Measurements from ENCODE around the gene SPATA2. TPM values are rescaled to one million over a fixed set of nuclear protein-coding genes. Genes with fewer than 3 reads are reported as not detected.

The SPATA2 gene
- total RNA-seq, 2 donors from 2014 or later: 19.9 to 22.0 TPM

DNA sequence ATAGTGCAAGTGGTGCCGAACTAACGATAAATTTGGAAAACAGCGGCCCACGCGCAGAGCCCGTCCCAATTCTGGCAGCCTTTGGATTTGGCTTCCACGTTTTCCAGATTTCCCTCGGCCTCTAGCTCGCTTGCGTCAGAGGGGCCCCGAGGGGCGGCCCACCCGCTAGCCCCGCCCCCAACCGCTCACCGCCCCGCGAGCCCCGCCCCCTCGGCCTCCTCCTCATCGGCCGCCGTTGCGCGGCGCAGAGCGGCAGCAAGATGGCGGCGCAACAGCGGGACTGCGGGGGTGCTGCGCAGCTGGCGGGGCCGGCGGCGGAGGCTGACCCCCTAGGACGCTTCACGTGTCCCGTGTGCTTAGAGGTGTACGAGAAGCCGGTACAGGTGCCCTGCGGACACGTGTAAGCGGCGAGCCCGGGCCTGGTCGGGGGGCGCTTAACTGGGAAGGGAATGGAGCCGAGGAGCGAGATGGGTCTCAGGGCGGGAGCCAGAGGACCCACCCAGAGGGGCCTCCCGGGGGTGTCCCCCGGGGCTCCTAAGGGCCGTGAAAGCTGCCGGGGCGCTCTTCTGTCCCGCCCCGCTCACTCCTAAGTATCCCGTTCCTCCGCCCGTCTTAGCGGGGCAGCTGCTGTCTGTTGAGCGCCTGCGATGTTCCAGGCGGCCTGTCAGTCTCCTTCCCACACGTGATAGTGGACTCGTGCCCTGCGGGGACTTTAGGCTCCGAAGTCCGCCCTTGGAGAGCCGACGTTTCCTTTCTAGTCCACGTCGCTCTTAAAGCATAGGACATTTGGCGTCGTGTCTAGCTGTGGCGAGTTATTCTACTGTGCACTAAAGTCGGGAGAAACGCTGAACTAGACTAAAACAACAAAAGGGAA lies 21.1 kb upstream of the SPATA2 start, which contains the start of gene RNF114:
RNF114 (plus strand) TSS at position 245 of the 874 bp plus-strand sequence; CDS start at position 261, 16 bp downstream.
- DNase-seq: peak; percentile 85 to 94
- intact Hi-C loops (cut with DNase I, micrococcal nuclease): no loop called here
- ATAC-seq: peak; percentile 83

- ATAC-seq (peak; percentile 1), DNase-seq (no peak)
- intact Hi-C loops (cut with DNase I, micrococcal nuclease): no loop called here
These were observed 20.4 kb upstream of the SPATA2 start for GRCh38 chr20:49935746-49936152.

DNA sequence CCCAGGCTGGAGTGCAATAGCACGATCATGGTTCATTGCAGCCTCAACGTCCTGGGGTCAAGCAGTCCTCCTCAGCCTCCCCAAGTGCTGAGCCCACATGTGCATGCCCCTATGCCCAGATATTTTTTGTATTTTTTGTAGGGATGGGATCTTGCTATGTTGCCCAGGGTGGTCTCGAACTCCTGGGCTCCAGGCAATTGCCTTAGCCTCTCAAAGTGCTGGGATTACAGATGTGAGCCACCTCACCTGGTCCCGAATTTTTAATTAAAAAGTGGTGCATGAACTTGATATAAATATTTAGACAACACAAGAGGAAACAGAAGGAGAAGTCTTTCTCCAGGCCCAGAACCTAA lies 13.8 kb upstream of the SPATA2 start:
- DNase-seq (no peak), ATAC-seq (no peak)
- intact Hi-C loops (cut with DNase I, micrococcal nuclease): no loop called here

DNA sequence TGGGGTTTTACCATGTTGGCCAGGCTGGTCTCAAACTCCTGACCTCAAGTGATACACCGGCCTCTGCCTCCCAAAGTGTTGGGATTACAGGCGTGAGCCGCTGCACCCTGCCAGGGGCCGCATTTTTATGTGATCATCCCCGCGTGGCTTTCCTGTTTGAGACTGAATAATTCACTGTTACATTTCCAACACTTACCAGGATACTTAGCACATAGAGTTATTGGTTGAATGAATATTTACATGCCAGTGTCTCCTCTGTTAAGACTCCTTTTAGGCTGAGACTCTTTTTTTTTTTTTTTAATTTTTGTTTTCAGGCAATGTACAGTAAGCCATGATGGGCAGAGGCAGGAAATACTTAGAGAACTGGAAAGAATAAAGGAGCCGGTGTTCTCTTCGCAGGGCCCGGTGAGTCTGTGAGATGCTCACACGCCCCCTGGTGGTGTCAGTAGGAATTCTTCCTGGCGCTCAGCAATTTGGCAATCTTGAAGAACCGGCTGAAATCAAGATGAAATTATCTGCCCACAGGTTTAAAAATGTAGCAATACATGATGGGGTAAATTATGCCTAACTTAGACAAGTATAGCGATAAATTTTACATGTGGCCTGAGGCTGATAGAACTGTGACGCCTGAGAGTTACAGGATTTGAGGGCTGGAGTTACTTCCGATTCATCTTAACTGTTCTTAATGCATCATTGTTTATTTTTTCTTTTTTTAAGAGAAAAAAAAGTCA lies 13.2 kb upstream of the SPATA2 start:
- DNase-seq (peak; percentile 75 to 84), ATAC-seq (peak; percentile 79)
- intact Hi-C loops (cut with DNase I, micrococcal nuclease): no loop called here

DNA sequence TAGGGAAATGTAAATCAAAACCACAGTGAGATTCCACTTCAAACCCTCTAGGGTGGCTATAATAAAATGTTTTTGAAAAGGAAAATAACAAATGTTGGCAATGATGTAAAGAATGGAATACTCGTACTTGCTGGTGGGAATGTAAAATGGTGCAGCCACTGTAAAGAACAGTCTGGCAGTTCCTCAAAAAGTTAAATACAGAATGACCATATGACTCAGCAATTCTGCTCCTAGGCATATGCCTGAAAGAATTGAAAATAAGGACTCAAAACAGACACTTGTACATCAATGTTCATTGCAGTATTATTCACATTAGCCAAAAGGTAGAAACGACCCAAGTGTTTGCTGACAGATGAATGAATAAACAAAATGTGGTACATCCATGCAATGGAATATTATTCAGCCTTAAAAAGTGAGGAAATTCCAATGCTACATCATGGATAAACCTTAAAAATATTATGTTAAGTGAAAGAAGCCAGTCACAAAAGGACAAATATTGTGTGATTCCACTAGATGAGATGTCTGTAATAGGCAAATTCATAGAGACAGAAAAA lies 10.6 kb upstream of the SPATA2 start:
- ATAC-seq (no peak), DNase-seq (no peak)
- intact Hi-C loops (cut with DNase I, micrococcal nuclease): no loop called here

DNA sequence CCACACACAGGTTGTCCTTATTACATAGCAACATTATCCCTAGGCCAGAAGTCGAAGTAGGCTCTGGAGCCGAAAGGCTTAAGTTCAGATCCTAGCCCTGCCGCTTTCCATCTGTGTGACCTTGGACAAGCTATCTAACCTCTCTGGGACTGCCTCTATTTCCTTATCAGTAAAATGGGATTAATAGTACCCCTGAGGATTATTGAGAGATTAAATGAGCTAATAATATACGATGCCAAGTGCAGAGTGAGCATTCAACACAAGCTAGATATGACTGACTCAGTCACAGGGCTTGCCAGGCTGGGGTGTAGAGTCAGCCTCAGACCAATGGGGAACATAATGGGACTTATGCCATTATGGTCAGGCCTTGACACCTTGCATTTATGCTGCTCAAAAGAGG lies 8.9 kb upstream of the SPATA2 start:
- intact Hi-C loops (cut with DNase I, micrococcal nuclease): no loop called here
- DNase-seq (no peak), ATAC-seq (no peak)

DNA sequence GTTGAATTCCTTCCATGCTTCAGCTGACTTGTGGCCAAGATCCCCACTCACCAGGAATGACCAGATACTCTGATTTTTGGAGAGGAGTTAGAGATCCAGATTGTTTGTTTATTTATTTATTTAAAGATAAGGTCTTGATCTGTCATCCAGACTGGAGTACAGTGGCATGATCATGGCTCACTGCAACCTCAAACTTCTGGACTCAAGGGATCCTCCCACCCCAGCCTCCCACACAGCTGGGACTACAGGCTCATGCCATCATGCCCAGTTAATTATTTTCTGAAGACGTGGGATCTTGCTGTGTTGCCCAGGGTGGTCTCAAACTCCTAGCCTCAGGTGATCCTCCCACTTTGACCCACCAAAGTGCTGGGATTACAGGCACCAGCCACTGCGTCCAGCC lies 4.1 kb upstream of the SPATA2 start:
- intact Hi-C loops (cut with DNase I, micrococcal nuclease): no loop called here
- DNase-seq: no peak
- no peak for ATAC-seq

DNA sequence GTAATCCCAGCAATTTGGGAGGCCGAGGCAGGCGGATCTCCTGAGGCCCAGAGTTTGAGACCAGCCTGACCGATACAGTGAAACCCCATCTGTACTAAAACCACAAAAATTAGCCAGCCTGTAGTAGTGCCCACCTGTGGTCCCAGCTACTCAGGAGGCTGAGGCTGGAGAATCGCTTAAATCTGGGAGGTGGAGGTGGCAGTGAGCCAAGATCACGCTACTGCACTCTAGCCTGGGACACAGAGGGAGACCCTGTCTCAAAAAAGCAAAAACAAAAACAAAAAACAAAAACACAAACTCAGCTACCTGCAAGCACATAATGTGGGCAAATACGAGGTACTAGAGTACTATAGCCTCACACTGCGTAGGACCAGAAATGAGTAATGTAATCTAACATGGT lies 3.7 kb upstream of the SPATA2 start:
- ATAC-seq: no peak
- no peak for DNase-seq
- intact Hi-C loops (cut with DNase I, micrococcal nuclease): no loop called here

DNA sequence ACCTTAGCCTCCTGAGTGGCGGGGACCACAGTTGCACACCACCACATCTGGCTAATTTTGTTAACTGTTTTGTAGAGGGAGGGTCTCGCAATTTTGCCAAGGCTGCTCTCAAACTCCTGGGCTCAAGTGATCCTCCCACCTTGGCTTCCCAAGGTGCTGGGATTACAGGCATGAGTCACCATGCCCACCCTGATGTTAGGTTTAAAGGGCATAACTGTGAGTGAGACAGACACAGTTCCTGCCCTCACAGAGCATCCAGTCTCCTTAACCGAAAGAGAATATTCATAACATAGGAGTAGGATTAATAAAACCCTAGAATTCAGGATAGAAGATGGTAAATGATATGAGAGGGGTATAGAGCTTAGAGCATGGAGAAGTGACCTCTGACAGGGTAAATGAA lies 3.1 kb upstream of the SPATA2 start:
- ATAC-seq: no peak
- DNase-seq: no peak
- intact Hi-C loops (cut with DNase I, micrococcal nuclease): no loop called here

DNA sequence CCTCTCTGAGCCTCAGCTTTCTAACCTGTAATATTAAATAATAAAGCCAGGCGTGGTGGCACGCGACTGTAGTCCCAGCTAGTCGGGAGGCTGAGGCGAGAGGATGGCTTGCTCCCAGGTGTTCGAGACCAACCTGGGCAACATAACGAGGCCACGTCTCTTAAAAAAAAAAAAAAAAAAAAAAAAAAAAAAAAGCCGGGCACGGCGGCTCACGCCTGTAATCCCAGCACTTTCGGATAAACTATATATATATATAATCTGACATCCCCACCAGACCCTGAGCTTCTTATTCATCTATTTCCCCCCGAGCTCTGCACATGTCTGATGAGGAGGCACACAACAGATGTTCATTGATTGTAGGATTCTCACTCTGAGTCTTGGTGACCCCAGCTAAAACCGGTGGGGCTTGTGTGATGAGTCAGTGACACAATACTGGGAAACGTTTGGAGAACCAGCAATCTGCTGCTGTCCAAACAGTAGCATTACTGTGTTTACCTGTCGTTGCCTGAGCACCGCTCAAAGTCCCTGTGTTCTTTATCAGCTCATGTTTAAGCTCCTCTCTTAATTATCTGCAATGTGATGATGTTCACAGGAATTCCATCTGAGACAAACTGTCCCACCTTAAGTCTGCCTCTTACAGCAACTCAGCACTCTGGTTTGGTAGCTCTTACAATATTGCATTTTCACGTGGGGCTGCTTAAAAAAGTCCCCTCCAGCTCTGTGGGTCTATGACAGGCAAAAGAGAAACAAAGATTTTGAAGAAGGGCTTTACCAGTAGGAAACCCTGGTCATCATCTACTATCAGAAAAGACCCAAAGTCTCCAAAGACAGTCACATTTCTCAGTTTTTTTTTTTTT lies 1.0 kb upstream of the SPATA2 start:
- intact Hi-C loops (cut with DNase I, micrococcal nuclease): no loop called here
- peak; percentile 68 to 82 for DNase-seq
- peak; percentile 73 for ATAC-seq

DNA sequence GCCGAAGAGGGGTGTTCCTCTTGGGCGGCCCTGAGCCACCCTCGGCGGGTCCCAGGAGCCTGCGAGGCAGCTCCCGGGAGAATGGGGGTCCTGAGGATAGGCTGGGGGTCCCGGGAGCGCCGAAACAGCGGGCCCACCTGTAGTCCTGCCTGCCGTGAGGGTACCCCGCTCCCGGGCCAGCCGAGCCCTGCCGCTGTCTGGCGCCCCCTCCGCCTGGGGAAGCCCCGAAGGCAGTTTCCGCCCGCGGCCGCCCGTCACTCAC lies 280 bp downstream of the SPATA2 start:
- intact Hi-C loops (cut with DNase I, micrococcal nuclease): no loop called here
- no peak for ATAC-seq

GRCh38 chr20:49914310-49915117 lies 815 bp downstream of the SPATA2 start:
- DNase-seq: peak; percentile 21 to 45
- peak; percentile 28 for ATAC-seq
- intact Hi-C loops (cut with DNase I, micrococcal nuclease): no loop called here

More for the DNA sequence above, 280 bp downstream of the SPATA2 start:
- DNase-seq: no peak

GRCh38 chr20:49913399-49914047 lies 1.8 kb downstream of the SPATA2 start:
- ATAC-seq (no peak), DNase-seq (peak in 1 of 2 donors; percentile 13)
- intact Hi-C loops (cut with DNase I, micrococcal nuclease): no loop called here

DNA sequence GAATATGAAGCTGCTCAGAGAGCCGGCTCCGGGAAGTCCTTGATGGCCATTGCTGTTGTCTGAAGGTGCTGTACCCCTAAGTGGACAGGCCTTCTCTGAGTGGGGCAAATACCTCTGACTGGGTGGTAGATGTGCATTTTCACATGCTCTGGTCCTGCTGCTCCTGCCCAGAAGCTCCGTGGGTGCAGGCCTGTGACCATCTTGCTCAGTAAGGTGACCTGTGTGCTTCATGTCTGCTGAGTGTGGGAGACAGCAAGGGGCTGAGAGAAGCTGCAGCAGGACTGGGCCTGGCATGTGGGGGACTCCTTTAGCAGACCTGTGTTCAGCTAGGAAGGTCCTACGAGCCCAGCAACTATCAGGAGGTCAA lies 5.0 kb downstream of the SPATA2 start:
- ATAC-seq (no peak), DNase-seq (no peak)
- intact Hi-C loops (cut with DNase I, micrococcal nuclease): no loop called here

DNA sequence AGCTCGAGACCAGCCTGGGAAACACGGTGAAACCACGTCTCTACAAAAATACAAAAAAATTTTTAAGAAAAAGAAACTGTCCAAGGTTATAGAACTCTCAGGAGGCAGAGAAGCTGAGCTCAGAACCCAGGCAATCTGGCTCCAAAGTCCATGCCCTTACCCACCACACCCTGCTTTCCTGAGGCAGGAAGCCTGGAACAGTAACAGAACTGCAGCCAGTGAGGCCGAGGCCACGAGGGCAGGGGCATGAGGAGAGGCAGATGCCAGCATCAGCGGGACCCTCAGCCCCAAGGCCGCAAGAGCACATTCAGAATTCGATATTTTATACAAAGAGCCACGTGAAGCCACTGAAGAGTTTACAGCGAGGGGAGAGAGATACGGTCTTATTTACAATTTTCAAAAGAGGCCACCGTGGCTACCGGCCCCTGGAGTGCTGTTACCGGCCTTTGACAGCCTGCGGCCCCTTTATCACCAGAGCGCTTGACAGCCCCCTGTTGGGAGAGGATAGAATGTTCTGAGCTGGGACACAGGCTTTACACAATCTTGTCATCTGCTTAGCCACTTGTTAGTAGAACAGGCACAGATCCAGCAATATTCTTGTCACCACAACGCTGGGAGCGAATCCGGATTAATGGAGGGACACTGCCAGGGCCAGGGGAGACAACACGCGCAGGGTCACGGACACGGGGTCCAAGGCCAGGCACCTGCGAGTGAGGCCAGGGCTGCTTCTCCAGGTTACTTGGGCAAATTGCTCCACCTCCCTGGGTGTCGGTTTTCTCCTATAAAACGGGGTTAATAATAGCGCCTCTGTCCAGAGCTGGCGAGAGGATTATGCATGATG lies 5.6 kb downstream of the SPATA2 start:
- DNase-seq (peak; percentile 83), ATAC-seq (peak; percentile 90)

DNA sequence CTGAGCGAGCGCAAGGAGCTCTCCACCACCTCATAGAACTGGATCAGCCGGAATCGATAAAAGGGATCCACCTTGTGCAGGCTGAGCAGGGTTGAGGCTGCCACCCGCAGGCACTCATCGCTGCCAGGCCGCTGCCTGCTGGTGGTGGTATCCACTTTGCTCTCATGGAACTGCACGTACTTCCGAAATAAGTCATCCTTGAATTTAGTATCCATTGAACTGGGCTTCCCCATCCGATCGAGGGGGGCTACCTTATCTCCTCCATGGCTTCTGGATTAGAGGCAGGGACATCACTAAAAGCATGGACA lies 7.1 kb downstream of the SPATA2 start:
- intact Hi-C loops (cut with DNase I, micrococcal nuclease): no loop called here
- ATAC-seq (no peak), DNase-seq (no peak)

More for the DNA sequence above, 5.6 kb downstream of the SPATA2 start:
- intact Hi-C loops (cut with DNase I, micrococcal nuclease): no loop called here
